Measurements from ENCODE around the gene CDK15. TPM values are rescaled to one million over a fixed set of nuclear protein-coding genes. Genes with fewer than 3 reads are reported as not detected.

CDK15 gene
- total and polyA plus RNA-seq, 8 donors = 0.20 to 0.84 (median 0.43) TPM

DNA sequence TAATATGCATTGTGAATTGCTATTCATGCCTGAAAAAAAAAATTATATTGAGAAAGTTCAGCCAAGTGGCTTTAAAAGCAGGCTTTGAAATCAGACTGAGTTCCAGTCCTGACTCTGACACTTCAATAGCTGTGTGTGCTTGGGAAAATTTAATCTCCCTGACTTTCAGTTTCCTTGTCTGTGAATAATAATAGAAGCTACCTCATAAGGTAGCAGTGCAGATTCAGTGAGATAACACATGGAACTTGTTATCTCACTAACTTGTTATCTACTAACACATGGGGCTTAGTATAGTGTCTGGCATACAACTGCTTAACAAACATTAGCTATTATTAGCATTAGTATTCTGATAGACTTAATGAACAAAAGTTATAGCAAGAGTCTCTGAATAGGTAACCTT, 40.5 kb upstream of the CDK15 start:
- no peak for ATAC-seq
- Histone ChIP-seq H3K36me3 (peaks cover 0 to 47% of the 10 kb centered on the region in 2 donors), H3K4me3 (no peak overlapping the region), H3K27ac (no peak overlapping the region), H3K27me3 (no peaks in the 10 kb centered on the region), H3K4me1 (peaks cover 0 to 6% of the 10 kb centered on the region in 2 donors), H3K9me3 (no peaks in the 10 kb centered on the region)
- intact Hi-C loops (cut with DNase I) = no loop called here
- TF ChIP-seq, protein P1, sequence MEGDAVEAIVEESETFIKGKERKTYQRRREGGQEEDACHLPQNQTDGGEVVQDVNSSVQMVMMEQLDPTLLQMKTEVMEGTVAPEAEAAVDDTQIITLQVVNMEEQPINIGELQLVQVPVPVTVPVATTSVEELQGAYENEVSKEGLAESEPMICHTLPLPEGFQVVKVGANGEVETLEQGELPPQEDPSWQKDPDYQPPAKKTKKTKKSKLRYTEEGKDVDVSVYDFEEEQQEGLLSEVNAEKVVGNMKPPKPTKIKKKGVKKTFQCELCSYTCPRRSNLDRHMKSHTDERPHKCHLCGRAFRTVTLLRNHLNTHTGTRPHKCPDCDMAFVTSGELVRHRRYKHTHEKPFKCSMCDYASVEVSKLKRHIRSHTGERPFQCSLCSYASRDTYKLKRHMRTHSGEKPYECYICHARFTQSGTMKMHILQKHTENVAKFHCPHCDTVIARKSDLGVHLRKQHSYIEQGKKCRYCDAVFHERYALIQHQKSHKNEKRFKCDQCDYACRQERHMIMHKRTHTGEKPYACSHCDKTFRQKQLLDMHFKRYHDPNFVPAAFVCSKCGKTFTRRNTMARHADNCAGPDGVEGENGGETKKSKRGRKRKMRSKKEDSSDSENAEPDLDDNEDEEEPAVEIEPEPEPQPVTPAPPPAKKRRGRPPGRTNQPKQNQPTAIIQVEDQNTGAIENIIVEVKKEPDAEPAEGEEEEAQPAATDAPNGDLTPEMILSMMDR (IDR thresholded peaks at IDR 0.05) = no peak
- DNase-seq = no peak

DNA sequence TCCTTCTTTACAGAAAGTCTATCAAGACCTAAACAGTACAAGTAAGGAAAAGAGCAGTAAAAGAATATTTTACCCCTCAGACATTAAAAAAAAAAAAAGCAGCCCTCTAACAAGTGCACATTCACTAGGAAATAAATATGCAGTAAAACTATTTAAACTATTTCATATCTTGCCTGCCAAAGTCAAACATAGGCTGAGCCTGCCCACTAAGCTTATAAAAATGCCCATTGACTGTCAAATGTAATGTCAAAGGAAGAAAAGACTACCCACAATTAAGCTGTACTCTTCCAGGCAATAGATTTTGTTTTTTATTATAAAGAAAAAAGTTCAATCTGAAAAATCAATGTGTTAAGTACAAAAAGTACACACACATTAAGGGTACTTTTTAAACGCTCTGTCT, 37.4 kb upstream of the CDK15 start:
- TF ChIP-seq, protein P1 (IDR thresholded peaks at IDR 0.05) = no peak
- no peaks in the 10 kb centered on the region for H3K27me3 ChIP-seq
- no peak overlapping the region for H3K4me3 ChIP-seq
- intact Hi-C loops (cut with DNase I) = no loop called here
- ATAC-seq (peak; percentile 64), DNase-seq (no peak)
- H3K9me3 ChIP-seq = no peaks in the 10 kb centered on the region
- H3K36me3 ChIP-seq = peaks cover 0 to 24% of the 10 kb centered on the region in 2 donors
- H3K4me1 ChIP-seq = peaks cover 0 to 6% of the 10 kb centered on the region in 2 donors
- H3K27ac ChIP-seq = no peak overlapping the region

DNA sequence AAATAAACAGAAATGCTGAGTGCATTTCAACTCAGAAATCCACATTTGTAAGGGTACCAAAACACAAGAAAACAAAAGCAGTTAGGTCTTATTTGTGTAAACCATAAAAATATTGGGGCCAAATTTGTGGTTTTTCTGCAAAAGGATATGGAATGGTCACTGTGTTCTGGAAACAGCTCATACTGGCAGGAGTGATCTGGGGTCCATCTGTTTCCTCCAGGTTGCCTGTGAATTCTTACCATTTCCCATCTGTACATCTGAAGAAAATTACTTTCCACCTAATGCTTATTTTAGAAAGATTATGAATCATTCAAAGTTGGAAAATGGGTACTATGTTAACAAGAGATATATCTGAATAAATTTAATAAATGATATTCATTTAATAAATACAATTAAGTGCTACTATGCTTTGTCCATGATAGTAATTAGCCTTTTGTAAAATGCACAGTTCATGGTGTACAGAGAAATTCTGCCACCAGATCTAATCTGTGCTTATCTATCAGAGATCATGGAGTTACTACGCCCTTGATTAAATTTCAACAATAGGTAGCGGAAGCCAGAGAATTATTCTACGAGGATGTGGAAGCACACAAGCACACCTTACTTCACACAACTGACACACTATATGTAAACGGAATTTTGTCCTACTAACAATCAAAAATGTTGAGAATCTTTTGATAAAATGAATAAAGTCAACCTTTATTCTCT, 36.5 kb upstream of the CDK15 start:
- DNase-seq (no peak), ATAC-seq (no peak)
- peaks cover 0 to 6% of the 10 kb centered on the region in 2 donors for H3K4me1 ChIP-seq
- H3K27ac ChIP-seq = no peak overlapping the region
- no peaks in the 10 kb centered on the region for H3K9me3 ChIP-seq
- TF ChIP-seq, protein P1 (IDR thresholded peaks at IDR 0.05) = no peak
- H3K36me3 ChIP-seq = peaks cover 0 to 22% of the 10 kb centered on the region in 2 donors
- no peak overlapping the region for H3K4me3 ChIP-seq
- no peaks in the 10 kb centered on the region for H3K27me3 ChIP-seq
- intact Hi-C loops (cut with DNase I) = no loop called here

DNA sequence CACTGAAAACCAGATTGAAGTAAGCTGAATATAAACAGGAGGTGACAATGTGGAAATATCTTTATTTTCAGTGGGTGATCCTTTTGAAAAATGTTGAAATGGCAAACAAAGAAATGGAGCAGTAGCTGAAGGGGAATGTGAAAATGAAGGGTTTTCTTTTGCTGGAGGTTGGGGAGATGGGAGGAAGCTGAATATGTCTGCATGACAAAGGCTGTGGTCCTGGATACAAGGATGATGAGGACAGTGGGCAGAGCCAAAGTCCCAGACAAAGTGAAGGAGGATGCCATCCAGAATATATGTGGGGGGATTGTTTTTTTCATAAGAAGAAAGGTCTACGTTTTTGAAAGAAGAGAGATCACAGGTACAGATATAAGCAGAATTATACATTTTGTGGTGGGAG, 32.3 kb upstream of the CDK15 start:
- TF ChIP-seq, protein P1 (IDR thresholded peaks at IDR 0.05) = no peak
- H3K4me3 ChIP-seq = no peak overlapping the region
- H3K9me3 ChIP-seq = no peaks in the 10 kb centered on the region
- H3K4me1 ChIP-seq = peaks cover 3 to 22% of the 10 kb centered on the region in 2 donors
- no peak for ATAC-seq
- H3K27ac ChIP-seq = no peak overlapping the region
- no peaks in the 10 kb centered on the region for H3K36me3 ChIP-seq
- intact Hi-C loops (cut with DNase I) = no loop called here
- H3K27me3 ChIP-seq = no peaks in the 10 kb centered on the region
- no peak for DNase-seq

DNA sequence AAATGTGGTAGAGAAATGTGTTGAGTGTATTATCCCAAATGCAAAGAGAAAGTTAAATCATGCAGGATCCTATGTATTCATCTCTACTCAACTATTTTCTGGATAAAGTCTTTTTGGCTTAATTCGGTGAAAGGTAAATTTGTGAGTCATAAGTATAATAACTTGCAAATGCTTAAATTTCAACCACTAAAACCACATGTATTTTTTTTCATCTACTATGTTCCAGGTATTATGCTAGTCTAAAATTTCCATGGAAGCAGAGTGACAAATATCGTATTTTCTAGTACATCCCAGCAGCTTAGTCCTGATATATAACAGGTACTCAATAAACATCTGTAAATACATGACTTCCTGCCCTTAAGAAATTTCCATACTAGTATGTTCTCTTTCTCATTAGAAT, 31.8 kb upstream of the CDK15 start:
- ATAC-seq = no peak
- TF ChIP-seq, protein P1 (IDR thresholded peaks at IDR 0.05) = no peak
- Histone ChIP-seq H3K36me3 (no peaks in the 10 kb centered on the region), H3K9me3 (no peaks in the 10 kb centered on the region), H3K27me3 (no peaks in the 10 kb centered on the region), H3K4me3 (no peak overlapping the region), H3K27ac (no peak overlapping the region), H3K4me1 (peaks cover 3 to 28% of the 10 kb centered on the region in 2 donors)
- no peak for DNase-seq
- intact Hi-C loops (cut with DNase I) = no loop called here

All from left lung (tissue), 10 donors.